GM18951 (cell line): ENCODE measurements around the gene SLC1A2.

Experiments used
- POLR2A ChIP-seq: IDR thresholded peaks from 4 replicates; pipeline ENCODE4 v1.6.1; 2011; ENCODE audit warnings: mild to moderate bottlenecking; ENCODE audit not compliant: insufficient read length, insufficient read depth; ENCODE audit errors: extremely low read depth
- in situ Hi-C: fragments of 300-500 bp; cut with MboI; formaldehyde crosslinking; loops from one replicate; pipeline ENCODE4 v1.12.0; 2022; ENCODE audit warnings: low sequenced_read_pairs, mixed read lengths, inconsistent platforms; ENCODE audit not compliant: unreplicated experiment

Gene SLC1A2

GRCh38 chr11:35419184-35419829, at the start of gene SLC1A2:
Gene SLC1A2, minus strand, starts transcription at chr11:35419558. Its CDS starts 592 bp downstream, at chr11:35418966.
- in situ Hi-C loops = loop anchor here (25.0 kb wide), 1 partner anchor 857 kb away; no protein-coding TSS in a partner anchor
- no peak for TF ChIP-seq POLR2A

GRCh38 chr11:35466058-35466457, 46.7 kb upstream of the SLC1A2 start:
- TF ChIP-seq POLR2A = no peak
- in situ Hi-C loops = no loop called here

GRCh38 chr11:35464308-35464707, 45.0 kb upstream of the SLC1A2 start:
- in situ Hi-C loops = no loop called here
- TF ChIP-seq POLR2A = no peak

GRCh38 chr11:35463331-35463751, 44.0 kb upstream of the SLC1A2 start:
- no peak for TF ChIP-seq POLR2A
- in situ Hi-C loops = no loop called here

- TF ChIP-seq POLR2A = no peak
- in situ Hi-C loops = no loop called here
These were observed 42.7 kb upstream of the SLC1A2 start for GRCh38 chr11:35461917-35462538.

- no peak for TF ChIP-seq POLR2A
- in situ Hi-C loops = no loop called here
These were observed 40.1 kb upstream of the SLC1A2 start for GRCh38 chr11:35459489-35459888.

- in situ Hi-C loops = no loop called here
- no peak for TF ChIP-seq POLR2A
These were observed 39.5 kb upstream of the SLC1A2 start for GRCh38 chr11:35458846-35459245.

- no peak for TF ChIP-seq POLR2A
- in situ Hi-C loops = no loop called here
These were observed 35.0 kb upstream of the SLC1A2 start for GRCh38 chr11:35454362-35454761.

- in situ Hi-C loops = no loop called here
- no peak for TF ChIP-seq POLR2A
These were observed 17.4 kb upstream of the SLC1A2 start for GRCh38 chr11:35436581-35437250.

GRCh38 chr11:35433588-35433987, 14.2 kb upstream of the SLC1A2 start:
- in situ Hi-C loops = no loop called here
- TF ChIP-seq POLR2A = no peak

GRCh38 chr11:35432464-35432863, 13.1 kb upstream of the SLC1A2 start:
- in situ Hi-C loops = no loop called here
- TF ChIP-seq POLR2A = no peak

- in situ Hi-C loops = no loop called here
- TF ChIP-seq POLR2A = no peak
These were observed 7.7 kb upstream of the SLC1A2 start for GRCh38 chr11:35427071-35427470.

- no peak for TF ChIP-seq POLR2A
- in situ Hi-C loops = no loop called here
These were observed 7.0 kb upstream of the SLC1A2 start for GRCh38 chr11:35426351-35426750.
